Natural killer cell (primary cell): ENCODE measurements around the gene RNH1. TPM values are rescaled to one million over a fixed set of nuclear protein-coding genes. Genes with fewer than 3 reads are reported as not detected.

Experiments
- ATAC-seq, 3 donors: fragments of 150-1000 bp in 2 of 3; fragments of 200-7000 bp in 1 of 3; cut with Tn5 transposase; 1 replicate in 1 of 3; 2 replicates in 2 of 3; pipeline ENCODE4 v1.10.0; 2021; ENCODE audit warnings: mild to moderate bottlenecking in 2 of 3, moderate library complexity in 2 of 3
- DNase-seq, 2 donors: peaks; one replicate each; pipeline versions ENCODE4 v3.0.0 to v3.0.0-alpha.2; 2013 to 2021; ENCODE audit warnings: mixed read lengths in 1 of 2
- H3K27ac ChIP-seq: one replicate; pipeline ENCODE4 v1.5.1; 2013; ENCODE audit warnings: mild to moderate bottlenecking, low read length
- H3K27me3 ChIP-seq: one replicate; pipeline ENCODE4 v1.6.1; 2013; ENCODE audit warnings: low read length; ENCODE audit not compliant: control insufficient read depth, insufficient read depth
- H3K36me3 ChIP-seq: one replicate; pipeline ENCODE4 v1.6.1; 2013; ENCODE audit warnings: low read length; ENCODE audit not compliant: control insufficient read depth, insufficient read depth
- H3K4me1 ChIP-seq: one replicate; pipeline ENCODE4 v1.6.1; 2013; ENCODE audit warnings: low read length; ENCODE audit not compliant: control insufficient read depth, insufficient read depth
- H3K4me3 ChIP-seq: one replicate; pipeline ENCODE4 v1.5.1; 2013; ENCODE audit warnings: low read length
- H3K9me3 ChIP-seq: one replicate; pipeline ENCODE4 v1.6.1; 2013; ENCODE audit warnings: low read length; ENCODE audit not compliant: control insufficient read depth, insufficient read depth
- H3K27ac Mint-ChIP-seq, 2 donors: one replicate each; pipeline ENCODE4 v1.8.0; 2022; ENCODE audit warnings: mild to moderate bottlenecking in 2 of 2, mixed read lengths in 2 of 2, moderate library complexity in 1 of 2
- H3K27me3 Mint-ChIP-seq, 2 donors: one replicate each; pipeline ENCODE4 v1.8.0; 2022; ENCODE audit warnings: low read depth in 2 of 2, mixed read lengths in 2 of 2
- H3K36me3 Mint-ChIP-seq: one replicate; pipeline ENCODE4 v1.8.0; 2022; ENCODE audit warnings: mixed read lengths
- H3K4me1 Mint-ChIP-seq, 2 donors: one replicate each; pipeline ENCODE4 v1.8.0; 2022; ENCODE audit warnings: mixed read lengths in 2 of 2
- H3K4me3 Mint-ChIP-seq: one replicate; pipeline ENCODE4 v1.8.0; 2022; ENCODE audit warnings: mild to moderate bottlenecking, moderate library complexity, mixed read lengths
- H3K9me3 Mint-ChIP-seq, 2 donors: one replicate each; pipeline ENCODE4 v1.8.0; 2022; ENCODE audit warnings: mixed read lengths in 2 of 2
- CTCF ChIP-seq: fragments of 200-600 bp; IDR thresholded peaks from one replicate; pipeline ENCODE4 v1.8.0; 2022; ENCODE audit warnings: antibody characterized with exemption
- WGBS: methylation state at CpG from one replicate; pipeline ENCODE4 v1.1.7; 2013; ENCODE audit warnings: missing lambda C conversion rate; ENCODE audit not compliant: insufficient coverage; 5-methylcytosine and 5-hydroxymethylcytosine counted together
- intact Hi-C: fragments of 100-400 bp; cut with micrococcal nuclease; formaldehyde crosslinking; loops from one replicate; pipeline ENCODE4 v1.14.2; 2022
- total RNA-seq, 4 donors: library from RNA; stranded (reverse); fragments of 120-200 nt in 1 of 4; gene quantifications; one replicate each; pipeline versions ENCODE4 v1.2.3 to v1.2.4, GENCODE V29; 2013 to 2022

The RNH1 gene
- total RNA-seq, 3 donors from 2014 or later (not counting 1 experiment from before 2014, with no cell fraction given): 113 to 120 (median 118) TPM

- ATAC-seq (no peak), DNase-seq (no peak)
- Mint-ChIP-seq H3K4me1 (peaks cover 19 to 29% of the 10 kb centered on the region in 2 donors), H3K4me3 (no peak overlapping the region), H3K9me3 (no peaks in the 10 kb centered on the region), H3K27ac (no peak overlapping the region), H3K36me3 (no peaks in the 10 kb centered on the region), H3K27me3 (no peaks in the 10 kb centered on the region)
- Histone ChIP-seq H3K4me3 (no peak overlapping the region), H3K27ac (no peak overlapping the region), H3K9me3 (no peaks in the 10 kb centered on the region), H3K4me1 (peaks cover 24% of the 10 kb centered on the region), H3K27me3 (no peaks in the 10 kb centered on the region), H3K36me3 (peaks cover 9% of the 10 kb centered on the region)
- no peak for TF ChIP-seq CTCF
- intact Hi-C loops: no loop called here
- WGBS: 96% methylated on average over 24 of the region's 24 CpGs
Measured at GRCh38 chr11:459511-460220, 47.4 kb downstream of the RNH1 start.

GRCh38 chr11:457111-457760, 49.8 kb downstream of the RNH1 start:
- intact Hi-C loops: no loop called here
- no peak for ATAC-seq
- Histone ChIP-seq H3K36me3 (peaks cover 19% of the 10 kb centered on the region), H3K9me3 (no peaks in the 10 kb centered on the region), H3K27me3 (no peaks in the 10 kb centered on the region), H3K27ac (peak overlapping the region; percentile 31), H3K4me3 (no peak overlapping the region), H3K4me1 (peaks cover 24% of the 10 kb centered on the region)
- Mint-ChIP-seq H3K4me3 (peak overlapping the region; percentile 52), H3K27me3 (no peaks in the 10 kb centered on the region), H3K36me3 (no peaks in the 10 kb centered on the region), H3K4me1 (peaks cover 19 to 29% of the 10 kb centered on the region in 2 donors), H3K9me3 (no peaks in the 10 kb centered on the region), H3K27ac (peak overlapping the region in 1 of 2 donors; percentile 76)
- peak in 1 of 2 donors; percentile 45 for DNase-seq
- 36% methylated on average over 22 of the region's 23 CpGs for WGBS
- TF ChIP-seq CTCF: no peak

GRCh38 chr11:456533-456932, 50.5 kb downstream of the RNH1 start:
- Histone ChIP-seq H3K27me3 (no peaks in the 10 kb centered on the region), H3K27ac (peak overlapping the region; percentile 39), H3K36me3 (peaks cover 19% of the 10 kb centered on the region), H3K9me3 (no peaks in the 10 kb centered on the region), H3K4me1 (peaks cover 27% of the 10 kb centered on the region), H3K4me3 (no peak overlapping the region)
- ATAC-seq (peak; percentile 56 to 87 (median 85)), DNase-seq (peak in 1 of 2 donors; percentile 74)
- 8% methylated on average over 7 of the region's 7 CpGs for WGBS
- Mint-ChIP-seq H3K4me3 (peak overlapping the region; percentile 52), H3K36me3 (no peaks in the 10 kb centered on the region), H3K9me3 (no peaks in the 10 kb centered on the region), H3K27me3 (no peaks in the 10 kb centered on the region), H3K27ac (peak overlapping the region; percentile 50 to 76), H3K4me1 (peaks cover 20 to 30% of the 10 kb centered on the region in 2 donors)
- intact Hi-C loops: no loop called here
- TF ChIP-seq CTCF: no peak
